IgD-negative memory B cell (primary cell): Measurements from ENCODE around the gene PDS5B. TPM values are rescaled to one million over a fixed set of nuclear protein-coding genes. Genes with fewer than 3 reads are reported as not detected.
"Not testable (repeated sequence)": the region's sequence is repeated elsewhere in the genome, so short reads cannot be mapped to it uniquely, and the experiment has no call there.

ENCODE experiments used
- H3K27ac Mint-ChIP-seq, 3 donors: one replicate each; pipeline ENCODE4 v1.8.0; 2020 to 2022; ENCODE audit warnings: mild to moderate bottlenecking in 3 of 3, mixed read lengths in 3 of 3, moderate library complexity in 1 of 3
- H3K27me3 Mint-ChIP-seq: one replicate; pipeline ENCODE4 v1.8.0; 2021; ENCODE audit warnings: mixed read lengths
- H3K36me3 Mint-ChIP-seq: one replicate; pipeline ENCODE4 v1.8.0; 2020; ENCODE audit warnings: mild to moderate bottlenecking, mixed read lengths
- H3K4me1 Mint-ChIP-seq, 3 donors: one replicate each; pipeline ENCODE4 v1.8.0; 2020 to 2022; ENCODE audit warnings: mixed read lengths in 3 of 3, mild to moderate bottlenecking in 1 of 3
- H3K4me3 Mint-ChIP-seq, 4 donors: one replicate each; pipeline ENCODE4 v1.8.0; 2020 to 2022; ENCODE audit warnings: mild to moderate bottlenecking in 4 of 4, mixed read lengths in 4 of 4, moderate library complexity in 3 of 4
- H3K9me3 Mint-ChIP-seq, 3 donors: one replicate each; pipeline ENCODE4 v1.8.0; 2020 to 2021; ENCODE audit warnings: mixed read lengths in 3 of 3, mild to moderate bottlenecking in 1 of 3
- polyA plus RNA-seq: library from polyadenylated mRNA; unstranded; fragments of 300-500 nt; fragmentation: Illumina TruSeq; gene quantifications from one replicate; pipeline ENCODE4 v1.2.3, GENCODE V29; 2021

The PDS5B gene
- polyA plus RNA-seq, 1 donor from 2014 or later = 31.1 TPM

DNA sequence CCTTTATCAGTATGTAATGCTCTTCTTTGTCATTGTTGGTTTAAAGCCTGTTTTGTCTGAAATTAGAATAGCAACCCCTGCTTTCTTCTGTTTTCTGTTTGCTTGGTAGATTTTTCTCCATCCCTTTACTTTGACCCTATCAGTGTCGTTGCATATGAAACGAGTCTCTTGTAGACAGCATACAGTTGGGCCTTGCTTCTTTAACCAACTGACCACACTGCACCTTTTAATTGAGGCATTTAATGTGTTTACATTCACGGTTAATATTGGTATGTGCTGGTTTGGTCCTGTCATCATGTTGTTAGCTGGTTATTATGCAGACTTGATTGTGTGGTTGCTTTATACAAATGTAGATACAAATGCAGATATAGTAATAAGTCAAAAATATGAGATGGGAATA, 71.1 kb downstream of the PDS5B start:
- Mint-ChIP-seq H3K9me3 (peaks cover 0 to 6% (median 4%) of the 10 kb centered on the region in 3 donors), H3K4me3 (no peak overlapping the region), H3K27ac (peak overlapping the region in 1 of 3 donors; percentile 59), H3K4me1 (peaks cover 14 to 18% (median 16%) of the 10 kb centered on the region in 3 donors), H3K27me3 (no peaks in the 10 kb centered on the region), H3K36me3 (peaks cover 17% of the 10 kb centered on the region)

- Mint-ChIP-seq H3K36me3 (peaks cover 16% of the 10 kb centered on the region), H3K27me3 (no peaks in the 10 kb centered on the region), H3K9me3 (peaks cover 0 to 4% (median 2%) of the 10 kb centered on the region in 3 donors), H3K4me3 (no peak overlapping the region), H3K4me1 (peaks cover 7 to 11% (median 7%) of the 10 kb centered on the region in 3 donors), H3K27ac (no peak overlapping the region)
Measured at GRCh38 chr13:32659736-32660135, 73.5 kb downstream of the PDS5B start.

- Mint-ChIP-seq H3K4me3 (no peak overlapping the region), H3K27ac (no peak overlapping the region), H3K27me3 (no peaks in the 10 kb centered on the region), H3K36me3 (peaks cover 13% of the 10 kb centered on the region), H3K9me3 (peaks cover 0 to 4% (median 0%) of the 10 kb centered on the region in 3 donors), H3K4me1 (peaks cover 7% of the 10 kb centered on the region in 3 donors)
Measured at GRCh38 chr13:32660227-32660626, 74.0 kb downstream of the PDS5B start.

- H3K27ac Mint-ChIP-seq = no peak overlapping the region
- H3K9me3 Mint-ChIP-seq = no peaks in the 10 kb centered on the region
- H3K4me3 Mint-ChIP-seq = no peak overlapping the region
- no peaks in the 10 kb centered on the region for H3K27me3 Mint-ChIP-seq
- H3K4me1 Mint-ChIP-seq = peaks cover 7 to 9% (median 7%) of the 10 kb centered on the region in 3 donors
- H3K36me3 Mint-ChIP-seq = peaks cover 12% of the 10 kb centered on the region
Measured at GRCh38 chr13:32661685-32662084, 75.4 kb downstream of the PDS5B start.

DNA sequence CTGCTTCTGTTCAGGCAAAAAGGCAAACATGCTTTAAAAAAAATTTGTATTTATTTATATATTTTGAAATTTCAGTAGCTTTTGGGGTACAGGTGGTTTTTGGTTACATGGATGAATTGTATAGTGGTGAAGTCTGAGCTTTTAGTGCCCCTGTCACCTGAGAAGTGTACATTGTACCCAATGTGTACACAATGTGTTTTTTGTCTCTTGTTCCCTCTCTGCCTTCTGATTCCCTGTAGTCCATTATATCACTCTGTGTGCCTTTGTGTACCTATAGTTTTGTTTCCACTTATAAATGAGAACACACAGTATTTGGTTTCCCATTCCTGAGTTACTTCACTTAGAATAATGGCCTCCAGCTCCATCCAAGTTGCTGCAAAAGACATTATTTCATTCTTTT, 77.4 kb downstream of the PDS5B start:
- no peak overlapping the region for H3K27ac Mint-ChIP-seq
- no peak overlapping the region for H3K4me3 Mint-ChIP-seq
- H3K9me3 Mint-ChIP-seq = no peaks in the 10 kb centered on the region
- peaks cover 10% of the 10 kb centered on the region for H3K36me3 Mint-ChIP-seq
- no peaks in the 10 kb centered on the region for H3K27me3 Mint-ChIP-seq
- peaks cover 0 to 4% (median 3%) of the 10 kb centered on the region in 3 donors for H3K4me1 Mint-ChIP-seq

DNA sequence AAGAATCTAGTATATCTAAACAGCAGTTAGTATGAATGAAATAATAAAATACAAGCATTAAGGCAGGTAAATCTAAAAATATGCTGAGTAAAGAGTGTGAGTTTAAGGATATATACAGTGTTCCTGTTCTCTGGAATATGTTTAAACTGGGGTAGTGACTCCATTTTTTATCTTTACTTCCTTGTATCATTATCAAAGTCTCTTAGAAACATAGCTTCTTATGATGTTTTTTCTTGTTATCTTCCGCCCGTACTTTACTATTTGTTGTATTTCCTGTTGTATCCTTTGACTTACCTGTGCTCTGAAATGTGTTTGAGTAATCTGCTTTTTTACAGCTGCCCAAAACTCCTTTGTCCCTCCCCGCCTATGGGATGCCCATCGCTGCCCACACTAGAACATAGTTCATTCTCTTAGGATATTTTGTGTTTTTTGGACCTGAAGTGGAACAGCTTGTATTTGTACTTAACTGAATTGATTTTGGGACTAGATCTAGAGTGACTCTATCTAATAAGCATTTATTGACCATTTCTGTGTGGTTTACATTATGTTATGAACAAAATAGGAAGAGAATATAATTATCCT, 80.8 kb downstream of the PDS5B start:
- H3K9me3 Mint-ChIP-seq = no peaks in the 10 kb centered on the region
- H3K4me3 Mint-ChIP-seq = no peak overlapping the region
- H3K27me3 Mint-ChIP-seq = no peaks in the 10 kb centered on the region
- H3K36me3 Mint-ChIP-seq = peaks cover 7% of the 10 kb centered on the region
- no peak overlapping the region for H3K27ac Mint-ChIP-seq
- H3K4me1 Mint-ChIP-seq = peaks cover 0 to 5% (median 1%) of the 10 kb centered on the region in 3 donors

DNA sequence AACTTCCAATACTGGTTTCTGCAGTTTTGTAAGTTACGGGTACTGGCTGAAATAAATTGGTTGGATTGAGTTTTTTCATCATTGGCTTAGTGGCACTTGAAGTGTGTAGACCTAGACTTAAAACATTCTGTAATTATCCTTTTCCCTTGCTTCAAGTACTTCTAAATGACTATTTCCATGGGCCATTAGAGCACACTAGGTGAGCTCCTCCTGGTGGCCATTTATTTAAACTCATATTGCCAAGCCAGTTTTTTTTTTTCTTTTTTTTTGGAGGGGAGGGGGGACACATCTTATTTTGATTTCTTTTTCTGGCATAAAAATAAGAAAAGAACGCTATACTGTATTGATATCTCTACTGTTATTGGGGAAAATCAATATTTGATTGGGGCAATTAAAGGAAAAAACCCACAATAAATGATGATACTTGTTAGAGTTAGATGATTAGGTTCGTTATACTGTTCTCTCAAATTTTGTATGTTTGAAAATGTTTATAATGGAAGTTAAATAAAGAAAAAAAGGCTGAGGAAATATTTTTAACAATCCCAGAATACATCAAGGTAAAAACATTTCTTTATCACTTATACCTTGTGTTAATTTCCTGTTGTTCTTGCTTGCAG, 82.9 kb downstream of the PDS5B start:
- H3K4me3 Mint-ChIP-seq = no peak overlapping the region
- no peaks in the 10 kb centered on the region for H3K27me3 Mint-ChIP-seq
- H3K36me3 Mint-ChIP-seq = peaks cover 2% of the 10 kb centered on the region
- H3K4me1 Mint-ChIP-seq = peaks cover 0 to 5% (median 1%) of the 10 kb centered on the region in 3 donors
- no peak overlapping the region for H3K27ac Mint-ChIP-seq
- no peaks in the 10 kb centered on the region for H3K9me3 Mint-ChIP-seq

- H3K4me1 Mint-ChIP-seq = no peaks in the 10 kb centered on the region
- H3K9me3 Mint-ChIP-seq = no peaks in the 10 kb centered on the region
- H3K27ac Mint-ChIP-seq = no peak overlapping the region
- H3K36me3 Mint-ChIP-seq = peaks cover 7% of the 10 kb centered on the region
- no peak overlapping the region for H3K4me3 Mint-ChIP-seq
- H3K27me3 Mint-ChIP-seq = no peaks in the 10 kb centered on the region
Measured at GRCh38 chr13:32674503-32674902, 88.3 kb downstream of the PDS5B start.

GRCh38 chr13:32676242-32676641, 90.0 kb downstream of the PDS5B start:
- peaks cover 11% of the 10 kb centered on the region for H3K36me3 Mint-ChIP-seq
- no peak overlapping the region for H3K4me3 Mint-ChIP-seq
- H3K27ac Mint-ChIP-seq = no peak overlapping the region
- H3K27me3 Mint-ChIP-seq = no peaks in the 10 kb centered on the region
- no peaks in the 10 kb centered on the region for H3K9me3 Mint-ChIP-seq
- H3K4me1 Mint-ChIP-seq = no peaks in the 10 kb centered on the region

DNA sequence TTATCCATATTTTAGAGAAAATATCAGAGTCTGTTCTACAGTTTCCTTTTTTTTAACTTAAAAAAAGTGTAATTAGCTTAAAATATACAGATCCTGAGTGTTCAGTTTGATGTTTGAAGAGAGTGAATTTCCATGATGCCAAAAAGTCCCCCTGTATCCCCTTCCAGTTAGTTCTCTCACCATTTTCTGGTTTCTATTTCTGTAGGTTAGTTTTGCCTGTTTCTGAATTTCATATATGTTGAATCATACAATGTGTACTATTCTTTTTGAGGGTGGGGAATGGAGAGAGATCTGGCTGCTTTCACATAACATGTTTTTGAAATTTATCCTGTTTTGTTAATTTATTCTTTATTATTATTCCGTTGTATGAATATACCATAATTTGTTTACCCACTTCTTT, 95.9 kb downstream of the PDS5B start:
- Mint-ChIP-seq H3K4me1 (peaks cover 0 to 4% (median 0%) of the 10 kb centered on the region in 3 donors), H3K27ac (no peak overlapping the region), H3K4me3 (no peak overlapping the region), H3K36me3 (peaks cover 11% of the 10 kb centered on the region), H3K9me3 (no peaks in the 10 kb centered on the region), H3K27me3 (no peaks in the 10 kb centered on the region)

DNA sequence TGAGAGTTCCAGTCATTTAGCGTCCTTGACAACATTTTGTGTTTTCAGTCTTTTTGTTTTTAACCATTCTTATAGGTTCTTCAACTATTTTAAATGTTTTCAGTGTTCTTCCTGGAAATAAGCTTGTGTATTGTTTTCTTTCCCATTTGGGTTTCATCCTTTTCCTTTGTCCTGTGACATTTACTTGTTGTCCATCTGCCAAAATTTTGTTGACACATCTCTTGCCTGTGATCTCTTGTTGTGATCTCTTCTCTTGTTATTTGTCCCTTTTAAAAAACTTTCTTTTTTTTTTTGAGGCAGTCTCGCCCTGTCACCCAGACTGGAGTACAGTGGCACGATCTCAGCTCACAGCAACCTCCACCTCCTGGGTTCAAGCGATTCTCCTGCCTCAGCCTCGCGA, 96.5 kb downstream of the PDS5B start:
- Mint-ChIP-seq H3K9me3 (no peaks in the 10 kb centered on the region), H3K27me3 (no peaks in the 10 kb centered on the region), H3K4me1 (peaks cover 0 to 4% (median 0%) of the 10 kb centered on the region in 3 donors), H3K4me3 (no peak overlapping the region), H3K27ac (no peak overlapping the region), H3K36me3 (peaks cover 11% of the 10 kb centered on the region)

DNA sequence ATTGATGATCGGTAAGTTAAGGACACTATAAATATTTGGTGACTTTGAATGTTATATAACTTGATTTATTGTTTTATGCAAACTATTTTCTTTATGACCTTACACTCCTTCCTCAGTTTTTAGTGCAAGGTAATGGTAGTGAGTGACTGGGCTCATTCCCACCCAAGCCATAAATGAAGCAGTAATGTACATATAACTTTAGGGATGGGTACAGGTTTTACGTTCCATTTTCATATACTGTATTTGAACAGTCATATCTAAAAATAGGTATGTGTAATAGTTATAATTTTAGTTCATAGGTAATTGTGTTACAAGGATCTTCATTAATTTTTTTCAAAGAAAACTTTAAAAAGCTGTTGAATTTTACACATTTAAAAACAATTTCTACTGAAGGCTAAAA, 101.0 kb downstream of the PDS5B start:
- H3K4me1 Mint-ChIP-seq = peaks cover 6% of the 10 kb centered on the region in 3 donors
- no peaks in the 10 kb centered on the region for H3K9me3 Mint-ChIP-seq
- H3K36me3 Mint-ChIP-seq = peaks cover 3% of the 10 kb centered on the region
- no peak overlapping the region for H3K4me3 Mint-ChIP-seq
- H3K27me3 Mint-ChIP-seq = no peaks in the 10 kb centered on the region
- H3K27ac Mint-ChIP-seq = no peak overlapping the region

DNA sequence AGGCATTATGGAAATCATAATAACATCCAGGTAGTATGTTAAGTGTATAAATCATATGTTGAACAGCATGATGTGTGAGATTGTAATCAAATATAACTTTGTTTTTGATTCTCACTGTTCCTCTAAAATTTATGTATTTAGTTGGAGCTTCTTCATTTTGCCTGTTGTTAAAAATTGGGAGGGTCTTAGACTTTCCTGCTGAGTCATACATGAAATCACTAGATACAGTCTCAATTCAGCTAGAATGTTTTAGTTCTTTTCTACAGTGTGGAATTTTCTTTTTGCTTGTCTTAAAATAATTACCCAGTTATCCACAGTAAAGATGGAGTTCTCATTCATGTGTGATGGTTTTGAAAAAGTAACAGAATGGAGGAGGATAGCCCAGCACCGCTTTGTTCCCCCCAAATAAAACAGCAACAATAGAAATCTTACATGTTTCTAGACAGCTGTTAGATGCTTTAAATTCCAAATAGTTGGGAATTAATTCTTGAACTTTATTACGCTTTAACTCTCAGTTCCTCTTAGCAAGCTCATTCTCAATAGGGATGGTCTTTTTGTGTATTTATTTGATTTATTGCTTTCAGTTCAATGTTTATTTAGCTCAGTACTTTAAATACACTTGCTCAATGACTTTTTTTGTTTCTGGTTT, 109.5 kb downstream of the PDS5B start:
- peaks cover 22% of the 10 kb centered on the region for H3K36me3 Mint-ChIP-seq
- H3K4me3 Mint-ChIP-seq = no peak overlapping the region
- H3K4me1 Mint-ChIP-seq = peaks cover 3 to 8% (median 6%) of the 10 kb centered on the region in 3 donors
- no peaks in the 10 kb centered on the region for H3K27me3 Mint-ChIP-seq
- H3K9me3 Mint-ChIP-seq = no peaks in the 10 kb centered on the region
- H3K27ac Mint-ChIP-seq = no peak overlapping the region

- H3K4me1 Mint-ChIP-seq = no peaks in the 10 kb centered on the region
- H3K36me3 Mint-ChIP-seq = peaks cover 29% of the 10 kb centered on the region
- no peak overlapping the region for H3K27ac Mint-ChIP-seq
- no peaks in the 10 kb centered on the region for H3K27me3 Mint-ChIP-seq
- H3K4me3 Mint-ChIP-seq = no peak overlapping the region
- H3K9me3 Mint-ChIP-seq = peaks cover 0 to 2% (median 0%) of the 10 kb centered on the region in 3 donors
Measured at GRCh38 chr13:32707471-32707870, 121.2 kb downstream of the PDS5B start.

DNA sequence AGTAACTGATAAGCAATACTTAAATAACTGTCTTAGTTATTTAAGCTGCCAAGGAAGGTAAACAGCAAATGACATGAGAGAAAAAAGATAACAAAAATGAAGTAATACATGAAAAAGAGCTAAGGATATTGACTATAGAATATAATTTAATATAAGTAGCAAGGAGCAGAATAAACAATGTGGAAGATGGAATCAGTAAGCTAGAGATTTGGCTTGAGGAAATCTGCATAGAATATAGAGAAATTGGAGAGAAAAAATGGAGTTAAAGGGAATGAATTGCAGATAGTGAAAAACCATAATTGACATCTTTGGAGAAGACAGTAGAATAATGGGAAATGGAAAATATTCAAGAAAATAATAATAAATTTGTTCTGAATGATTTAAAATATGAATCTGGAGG, 127.1 kb downstream of the PDS5B start:
- peaks cover 0 to 22% (median 10%) of the 10 kb centered on the region in 3 donors for H3K9me3 Mint-ChIP-seq

DNA sequence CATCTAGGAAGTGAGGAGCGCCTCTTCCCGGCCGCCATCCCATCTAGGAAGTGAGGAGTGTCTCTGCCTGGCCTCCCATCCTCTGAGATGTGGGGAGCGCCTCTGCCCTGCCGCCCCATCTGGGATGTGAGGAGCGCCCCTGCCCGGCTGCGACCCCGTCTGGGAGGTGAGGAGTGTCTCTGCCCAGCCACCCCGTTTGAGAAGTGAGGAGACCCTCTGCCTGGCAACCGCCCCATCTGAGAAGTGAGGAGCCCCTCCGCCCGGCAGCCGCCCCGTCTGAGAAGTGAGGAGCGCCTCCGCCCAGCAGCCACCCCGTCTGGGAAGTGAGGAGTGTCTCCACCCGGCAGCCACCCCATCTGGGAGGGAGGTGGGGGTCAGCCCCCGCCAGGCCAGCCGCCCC, 129.9 kb downstream of the PDS5B start:
- H3K27me3 Mint-ChIP-seq, H3K27ac Mint-ChIP-seq, H3K4me3 Mint-ChIP-seq, H3K4me1 Mint-ChIP-seq: not testable (repeated sequence)
- Mint-ChIP-seq H3K9me3 (peaks cover 0 to 26% (median 12%) of the 10 kb centered on the region in 3 donors), H3K36me3 (peaks cover 32% of the 10 kb centered on the region)

More for the DNA sequence above, 127.1 kb downstream of the PDS5B start:
- H3K27me3 Mint-ChIP-seq = no peaks in the 10 kb centered on the region
- H3K27ac Mint-ChIP-seq = no peak overlapping the region
- no peaks in the 10 kb centered on the region for H3K4me1 Mint-ChIP-seq
- H3K4me3 Mint-ChIP-seq = no peak overlapping the region
- H3K36me3 Mint-ChIP-seq = peaks cover 41% of the 10 kb centered on the region
